T-helper 2 cell (primary cell): ENCODE measurements around the gene CYREN.
"Not testable (repeated sequence)": the region's sequence is repeated elsewhere in the genome, so short reads cannot be mapped to it uniquely, and the experiment has no call there.

Experiments used
- DNase-seq, 5 experiments: peaks; one replicate each; pipeline versions ENCODE4 v3.0.0 to v3.0.0-alpha.2; 2012 to 2022

The CYREN gene

DNA sequence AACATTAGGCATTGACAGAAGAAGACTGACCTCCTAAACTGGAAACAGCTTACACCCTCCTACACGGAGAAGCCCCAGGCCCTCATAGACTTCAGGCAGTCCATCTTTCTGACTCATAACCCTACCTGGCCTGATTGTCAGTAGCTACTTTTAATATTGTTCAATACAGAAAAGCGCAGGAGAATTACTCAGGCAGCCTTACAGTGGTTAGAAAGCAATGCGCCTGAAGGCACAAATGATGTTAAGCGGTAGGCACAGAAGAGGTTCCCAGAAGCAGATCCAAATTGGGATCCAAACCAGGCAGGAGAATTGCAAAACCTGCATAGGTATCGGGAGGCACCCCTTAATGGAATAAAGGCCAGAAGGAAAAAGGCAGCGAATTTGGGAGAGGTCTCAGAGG is 5.4 kb upstream of the CYREN start:
- DNase-seq = no peak

DNA sequence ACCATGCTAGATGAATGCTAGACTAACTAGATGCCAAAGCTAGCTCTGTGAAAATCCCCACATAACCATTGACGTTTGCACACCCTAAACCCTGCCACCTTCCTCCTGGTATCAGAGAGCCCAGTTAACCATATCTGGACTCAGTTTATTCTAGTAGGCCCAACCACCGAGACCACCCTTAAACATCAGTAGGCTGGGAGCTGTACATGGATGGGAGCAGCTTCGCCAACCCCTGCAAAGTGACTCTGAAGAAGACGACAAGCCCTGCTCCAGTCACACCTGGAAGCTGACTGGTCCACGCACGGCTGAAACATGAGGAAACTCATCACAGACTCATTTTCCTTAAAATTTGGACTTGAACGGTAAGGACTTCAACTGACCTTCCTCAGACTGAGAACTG is 4.4 kb upstream of the CYREN start:
- no peak for DNase-seq

- not testable (repeated sequence) for DNase-seq
Measured at GRCh38 chr7:135173916-135174315, 3.4 kb upstream of the CYREN start.

DNA sequence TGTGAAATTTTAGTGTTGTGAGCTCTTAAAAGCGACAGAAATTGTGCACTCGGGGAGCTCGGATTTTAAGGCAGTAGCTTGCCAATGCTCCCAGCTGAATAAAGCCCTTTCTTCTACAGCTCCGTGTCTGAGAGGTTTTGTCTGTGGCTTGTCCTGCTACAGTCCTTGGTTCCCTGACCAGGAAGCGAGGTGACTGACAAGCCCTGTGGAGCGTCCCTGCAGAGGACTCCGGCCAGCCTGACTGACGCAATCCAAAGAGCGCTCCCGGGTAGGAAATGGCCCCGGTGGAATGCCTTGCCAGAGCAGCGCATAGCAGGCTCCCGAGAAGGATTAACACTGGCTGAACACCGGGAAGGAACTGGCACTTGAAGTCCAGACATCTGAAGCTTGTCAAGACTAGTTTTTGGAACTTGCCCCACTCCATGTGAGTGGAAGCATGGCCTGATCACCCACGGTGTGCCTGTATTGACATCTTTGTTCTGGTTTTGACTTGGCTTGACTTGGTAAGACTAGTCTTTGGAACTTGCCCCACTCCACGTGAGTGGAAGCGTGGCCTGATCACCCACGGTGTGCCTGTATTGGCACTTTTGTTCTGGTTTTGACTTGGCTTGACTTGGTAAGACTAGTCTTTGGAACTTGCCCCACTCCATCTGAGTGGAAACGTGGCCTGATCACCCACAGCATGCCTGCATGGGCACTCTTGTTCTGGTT is 1.2 kb upstream of the CYREN start:
- not testable (repeated sequence) for DNase-seq

DNA sequence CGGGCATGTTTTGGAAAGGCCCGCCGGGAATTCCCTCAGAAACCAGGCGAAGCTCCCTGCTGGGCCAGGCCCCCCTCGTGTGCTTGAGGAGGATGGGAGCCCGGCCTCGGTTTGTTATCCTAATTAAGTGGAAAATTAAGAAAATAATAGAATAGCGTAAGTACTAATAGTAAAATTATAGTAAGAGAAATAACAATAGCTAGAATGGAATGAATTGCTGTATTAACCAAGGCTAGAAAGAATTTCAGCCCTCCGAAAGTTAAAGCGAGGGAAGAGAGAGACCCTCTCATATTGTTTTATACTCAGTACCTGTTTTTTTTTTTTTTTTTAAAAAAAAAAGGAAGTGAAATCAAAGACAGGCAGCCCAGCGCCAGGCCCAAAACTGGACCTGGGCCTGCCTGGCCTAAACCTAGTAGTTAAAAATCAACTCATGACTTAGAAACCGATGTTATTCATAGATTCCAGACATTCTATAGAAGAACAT is 533 bp upstream of the CYREN start:
- DNase-seq = not testable (repeated sequence)

DNA sequence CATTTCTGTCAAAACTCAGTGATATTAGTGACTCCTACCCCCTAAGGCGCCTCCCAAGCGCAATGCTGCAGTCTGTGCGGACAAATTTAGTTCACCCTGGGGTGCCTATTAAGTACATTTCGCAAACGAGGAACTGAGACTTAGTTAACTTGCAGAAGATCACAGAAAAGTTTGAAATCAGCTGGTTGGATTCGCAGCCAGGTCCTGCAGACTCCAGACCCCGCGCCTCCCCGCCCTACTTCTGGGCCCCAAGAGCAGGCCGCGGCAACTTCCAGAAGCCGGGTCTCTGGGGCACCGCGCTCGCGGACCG is 588 bp downstream of the CYREN start:
- DNase-seq = no peak

GRCh38 chr7:135169141-135169963 is 1.2 kb downstream of the CYREN start:
- DNase-seq = peak in 4 of 5 experiments; percentile 39 to 83 (median 46)

GRCh38 chr7:135168489-135169140 is 1.9 kb downstream of the CYREN start:
- DNase-seq = no peak

- peak in 1 of 5 experiments; percentile 45 for DNase-seq
Measured at GRCh38 chr7:135168001-135168400, 2.5 kb downstream of the CYREN start.

DNA sequence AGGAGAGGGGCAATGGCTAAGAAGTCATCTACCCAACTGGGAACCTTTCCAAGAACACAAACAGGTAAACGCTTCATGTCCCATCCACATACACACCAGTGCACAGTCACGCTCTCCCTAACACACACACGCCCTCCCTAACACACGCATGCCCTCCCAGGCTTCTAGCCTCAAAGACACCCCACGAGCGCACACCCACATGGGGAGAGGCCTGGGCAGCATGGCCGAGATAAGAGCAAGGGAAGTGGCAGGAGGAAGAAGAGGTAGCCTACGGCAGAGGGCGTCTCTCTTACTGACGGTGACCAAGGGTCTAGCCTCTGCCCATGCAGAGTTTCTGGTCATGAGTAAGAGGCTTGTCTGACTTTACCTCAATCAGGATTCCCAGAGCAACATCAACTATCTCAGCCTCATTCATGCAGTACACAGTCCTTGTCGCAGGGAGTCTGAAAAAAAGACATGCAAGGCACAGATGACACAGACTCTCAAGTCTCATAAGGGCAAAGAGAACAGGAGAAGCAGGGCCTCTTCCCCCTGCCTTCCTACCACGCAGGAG is 3.1 kb downstream of the CYREN start:
- DNase-seq = no peak

DNA sequence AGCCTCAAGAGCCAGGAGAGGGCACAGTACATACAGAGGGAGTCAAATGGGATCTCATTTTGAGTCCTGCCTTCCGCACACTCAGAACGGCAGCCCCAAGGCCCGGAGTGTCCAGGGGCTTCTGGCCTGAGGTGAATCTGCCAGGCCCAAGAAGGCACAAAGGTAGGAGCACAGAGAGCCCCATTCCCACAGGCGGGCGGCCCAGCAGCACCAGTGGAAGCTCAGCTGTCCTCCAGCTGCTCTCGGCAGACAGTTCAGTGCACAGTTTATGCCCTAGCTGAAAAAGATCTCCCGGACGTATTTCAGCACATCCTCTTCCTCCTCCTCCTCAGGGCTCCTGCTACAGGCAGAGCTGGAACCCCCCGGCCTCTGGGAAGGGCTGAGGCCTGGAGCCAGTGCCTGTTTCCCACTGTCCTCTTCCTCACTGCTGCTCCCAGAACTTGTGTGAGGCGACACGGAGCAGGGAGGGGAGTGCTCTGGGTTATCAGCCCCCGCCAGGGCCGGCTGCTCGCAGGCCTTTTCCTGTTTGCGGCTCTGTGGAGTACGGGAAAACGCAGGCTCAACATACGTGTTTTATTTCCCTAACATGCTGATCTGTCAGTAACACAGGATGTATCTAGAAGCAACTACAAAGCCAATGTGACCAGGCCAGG is 4.0 kb downstream of the CYREN start:
- no peak for DNase-seq

DNA sequence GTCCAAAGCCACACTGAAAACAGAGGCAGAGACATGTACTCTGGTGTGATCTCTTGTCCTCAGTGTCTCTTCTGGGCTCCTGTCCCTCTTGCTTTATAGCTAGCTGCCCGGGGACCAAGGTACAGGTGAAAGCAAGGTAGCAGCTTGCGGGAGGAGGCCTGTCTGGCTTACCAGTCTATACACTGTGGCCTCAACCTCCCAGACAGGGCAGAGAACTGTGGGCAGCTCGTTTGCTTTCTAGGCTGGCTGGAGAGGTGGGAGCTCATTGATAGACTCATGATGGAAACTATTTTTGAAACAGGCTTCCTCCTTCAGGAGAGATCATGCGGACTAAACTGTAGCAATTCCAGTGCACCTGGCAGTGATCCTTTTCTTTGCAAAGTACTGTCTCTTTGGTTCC is 4.6 kb downstream of the CYREN start:
- no peak for DNase-seq

DNA sequence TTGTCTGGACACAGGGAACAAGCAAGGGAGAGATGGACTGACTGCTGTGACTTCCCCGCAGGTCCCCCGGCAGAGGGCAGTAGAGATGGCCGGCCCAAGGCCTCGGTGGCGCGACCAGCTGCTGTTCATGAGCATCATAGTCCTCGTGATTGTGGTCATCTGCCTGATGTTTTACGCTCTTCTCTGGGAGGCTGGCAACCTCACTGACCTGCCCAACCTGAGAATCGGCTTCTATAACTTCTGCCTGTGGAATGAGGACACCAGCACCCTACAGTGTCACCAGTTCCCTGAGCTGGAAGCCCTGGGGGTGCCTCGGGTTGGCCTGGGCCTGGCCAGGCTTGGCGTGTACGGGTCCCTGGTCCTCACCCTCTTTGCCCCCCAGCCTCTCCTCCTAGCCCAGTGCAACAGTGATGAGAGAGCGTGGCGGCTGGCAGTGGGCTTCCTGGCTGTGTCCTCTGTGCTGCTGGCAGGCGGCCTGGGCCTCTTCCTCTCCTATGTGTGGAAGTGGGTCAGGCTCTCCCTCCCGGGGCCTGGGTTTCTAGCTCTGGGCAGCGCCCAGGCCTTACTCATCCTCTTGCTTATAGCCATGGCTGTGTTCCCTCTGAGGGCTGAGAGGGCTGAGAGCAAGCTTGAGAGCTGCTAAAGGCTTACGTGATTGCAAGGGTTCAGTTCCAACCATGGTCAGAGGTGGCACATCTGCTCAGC is 6.0 kb downstream of the CYREN start:
- DNase-seq = no peak

DNA sequence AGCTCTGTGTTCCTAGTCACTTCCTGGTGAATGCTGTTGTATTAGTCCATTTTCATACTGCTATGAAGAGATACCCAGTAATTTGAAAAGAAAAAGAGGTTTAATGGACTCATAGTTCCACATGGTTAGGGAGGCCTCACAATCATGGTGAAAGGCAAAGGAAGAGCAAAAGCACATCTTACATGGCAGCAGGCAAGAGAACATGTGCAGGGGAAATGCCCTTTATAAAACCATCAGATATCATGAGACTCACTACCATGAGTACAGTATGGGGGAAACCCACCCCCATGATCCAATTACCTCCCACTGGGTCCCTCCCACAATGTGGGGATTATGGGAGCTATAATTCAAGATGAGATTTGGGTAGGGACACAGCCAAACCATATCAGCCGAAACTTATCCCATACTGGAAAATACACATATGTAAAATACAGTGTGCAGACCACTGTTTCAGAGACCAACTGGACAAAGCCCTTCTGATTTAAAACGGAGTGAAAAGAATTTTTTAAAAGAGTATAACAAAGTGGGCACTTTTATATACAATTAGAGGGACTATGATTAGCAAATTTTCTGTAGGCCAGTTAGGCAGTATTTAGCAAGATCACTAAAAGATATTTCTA is 8.0 kb downstream of the CYREN start:
- DNase-seq = no peak

- DNase-seq = no peak
Measured at GRCh38 chr7:135161669-135162068, 8.8 kb downstream of the CYREN start.

GRCh38 chr7:135160858-135161653 is 9.5 kb downstream of the CYREN start:
- DNase-seq = no peak

DNA sequence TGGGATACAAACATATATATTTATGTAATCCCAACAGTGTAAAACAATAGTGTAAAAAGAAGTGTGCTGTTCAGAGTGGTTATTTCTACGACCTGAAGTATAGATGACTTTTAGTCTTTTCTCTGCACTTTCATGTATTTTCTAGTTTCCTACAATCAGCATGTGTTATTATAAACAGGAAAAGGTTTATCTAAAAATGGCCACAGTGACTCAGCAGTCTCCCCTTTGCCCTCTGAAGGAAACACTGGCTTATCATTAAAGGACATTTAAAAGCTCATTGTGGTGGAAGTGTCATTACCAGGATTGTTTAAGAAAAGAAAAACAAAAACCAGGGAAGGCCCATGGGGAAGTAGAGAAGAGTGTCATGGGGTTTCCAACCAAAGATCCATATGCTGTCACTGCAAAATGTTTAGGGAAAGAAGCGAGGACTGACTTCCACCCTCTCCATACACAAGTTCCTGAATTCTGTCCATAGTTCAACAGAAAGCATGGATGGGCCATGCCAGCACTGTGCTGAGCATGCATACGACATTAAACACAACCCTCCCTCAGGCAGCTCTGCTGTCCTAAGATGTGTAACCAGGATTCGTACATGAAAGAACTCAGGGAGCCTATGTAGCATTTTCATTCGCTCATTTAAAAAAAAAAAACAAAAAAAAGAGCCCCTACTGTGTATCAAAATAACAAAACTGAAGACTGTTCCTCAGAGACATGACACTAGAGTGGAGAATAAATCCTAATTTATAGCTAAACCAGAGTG is 10.2 kb downstream of the CYREN start:
- DNase-seq = peak in 1 of 5 experiments; percentile 45

DNA sequence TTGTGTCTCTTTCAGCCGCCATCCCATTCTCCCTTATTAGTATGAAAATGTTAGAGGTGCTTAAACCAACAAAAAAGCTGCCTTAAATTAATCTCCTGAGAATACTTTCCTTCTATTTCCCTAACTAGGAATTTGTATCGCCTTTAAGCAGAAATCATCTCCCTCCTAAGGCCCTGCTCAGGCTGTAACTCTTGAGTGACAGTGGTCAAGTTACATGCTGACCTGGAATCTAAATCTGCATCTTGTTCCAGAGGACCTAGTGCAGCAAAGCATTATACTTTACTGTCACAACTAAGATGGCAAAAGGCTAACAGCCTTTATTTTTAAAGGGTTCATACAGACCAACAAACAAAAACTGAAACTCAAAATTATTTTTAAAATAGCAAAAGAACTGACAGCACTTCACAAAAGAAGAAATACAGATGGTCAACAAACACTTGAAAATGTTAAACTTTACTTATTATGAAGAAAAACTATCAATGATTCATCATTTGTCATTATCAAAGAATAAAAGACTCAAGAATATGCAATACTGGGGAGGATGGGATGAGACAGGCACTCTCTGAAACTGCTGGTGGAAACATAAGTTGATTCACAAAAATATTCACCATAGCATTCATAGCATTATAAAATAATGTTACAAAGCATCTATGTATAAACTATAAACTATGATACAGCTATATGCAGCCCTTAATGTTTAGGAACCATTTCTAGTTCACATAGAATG is 11.0 kb downstream of the CYREN start:
- no peak for DNase-seq

DNA sequence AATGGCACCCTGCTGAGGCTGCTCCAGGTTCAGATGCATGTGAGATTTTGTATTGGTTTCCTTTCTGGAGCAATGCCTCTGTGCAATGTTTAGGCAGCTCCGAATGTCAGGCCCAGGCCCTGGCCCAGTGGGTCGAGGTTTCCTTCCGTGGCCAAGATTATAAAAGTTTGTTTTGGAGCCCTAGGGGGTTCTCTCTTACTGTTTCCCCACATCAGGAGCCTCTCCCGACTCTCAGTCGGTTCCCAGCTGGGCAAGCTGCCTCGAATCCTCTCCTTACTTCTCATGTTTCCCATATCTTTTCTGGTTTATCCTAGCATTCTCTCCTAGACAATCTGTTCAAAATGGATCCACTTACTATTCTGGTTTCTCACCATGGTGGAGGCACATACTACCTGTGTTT is 11.6 kb downstream of the CYREN start:
- DNase-seq = no peak
